Measurements from ENCODE around the gene SMIM34.
"Not testable (repeated sequence)": the region's sequence is repeated elsewhere in the genome, so short reads cannot be mapped to it uniquely, and the experiment has no call there.

Gene SMIM34, protein sequence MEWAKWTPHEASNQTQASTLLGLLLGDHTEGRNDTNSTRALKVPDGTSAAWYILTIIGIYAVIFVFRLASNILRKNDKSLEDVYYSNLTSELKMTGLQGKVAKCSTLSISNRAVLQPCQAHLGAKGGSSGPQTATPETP

DNA sequence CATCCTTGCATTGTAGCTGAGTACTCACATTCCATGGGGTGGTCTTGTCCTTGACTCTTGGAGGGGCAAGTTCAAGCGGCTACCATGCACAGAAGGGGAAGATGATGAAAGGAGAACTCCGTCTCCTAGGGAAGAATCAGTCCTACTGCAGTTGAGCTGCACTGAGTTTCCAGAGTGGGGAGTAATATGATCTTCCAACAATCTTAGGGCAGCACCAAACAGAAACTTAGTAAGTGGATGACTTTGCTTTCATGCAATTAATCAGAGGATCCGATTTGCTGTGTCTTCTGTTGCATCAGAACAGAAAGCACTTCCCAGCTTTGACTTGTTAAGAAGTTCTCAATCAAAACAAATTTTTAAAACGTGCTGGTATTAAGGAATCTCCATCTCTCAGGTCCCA, at the start of gene SMIM34:
Gene SMIM34 (minus strand): TSS at position 147 of the 400 bp plus-strand sequence. CDS start 112 bp downstream, at position 35.
- not testable (repeated sequence) for H3K9me3 ChIP-seq (ENCODE audit: control insufficient read depth in 2 of 2, low read length in 2 of 2); H3K27ac ChIP-seq (ENCODE audit: low read length); H3K4me1 ChIP-seq (ENCODE audit: control insufficient read depth, insufficient read depth, low read length); H3K27me3 ChIP-seq (ENCODE audit: control insufficient read depth in 1 of 2, insufficient read depth in 2 of 2, low read length in 2 of 2); H3K9ac ChIP-seq (ENCODE audit: low read length in 2 of 2); H3K36me3 ChIP-seq (ENCODE audit: control insufficient read depth in 2 of 2, insufficient read depth in 2 of 2, low read length in 2 of 2); H3K4me3 ChIP-seq (ENCODE audit: low read length in 2 of 2)

- not testable (repeated sequence) for H3K4me1 ChIP-seq (ENCODE audit: control insufficient read depth, insufficient read depth, low read length); H3K9me3 ChIP-seq (ENCODE audit: control insufficient read depth in 2 of 2, low read length in 2 of 2)
Measured at GRCh38 chr21:34467333-34467732, 43.6 kb upstream of the SMIM34 start.

GRCh38 chr21:34459426-34459825, 35.7 kb upstream of the SMIM34 start:
- H3K27me3 ChIP-seq (ENCODE audit: control insufficient read depth in 1 of 2, insufficient read depth in 2 of 2, low read length in 2 of 2); H3K36me3 ChIP-seq (ENCODE audit: control insufficient read depth in 2 of 2, insufficient read depth in 2 of 2, low read length in 2 of 2); H3K4me1 ChIP-seq (ENCODE audit: control insufficient read depth, insufficient read depth, low read length); H3K27ac ChIP-seq (ENCODE audit: low read length); H3K9me3 ChIP-seq (ENCODE audit: control insufficient read depth in 2 of 2, low read length in 2 of 2); H3K9ac ChIP-seq (ENCODE audit: low read length in 2 of 2); H3K4me3 ChIP-seq (ENCODE audit: low read length in 2 of 2): not testable (repeated sequence)

More at GRCh38 chr21:34467333-34467732, 43.6 kb upstream of the SMIM34 start:
- not testable (repeated sequence) for H3K27me3 ChIP-seq (ENCODE audit: control insufficient read depth in 1 of 2, insufficient read depth in 2 of 2, low read length in 2 of 2); H3K9ac ChIP-seq (ENCODE audit: low read length in 2 of 2); H3K36me3 ChIP-seq (ENCODE audit: control insufficient read depth in 2 of 2, insufficient read depth in 2 of 2, low read length in 2 of 2); H3K27ac ChIP-seq (ENCODE audit: low read length); H3K4me3 ChIP-seq (ENCODE audit: low read length in 2 of 2)

DNA sequence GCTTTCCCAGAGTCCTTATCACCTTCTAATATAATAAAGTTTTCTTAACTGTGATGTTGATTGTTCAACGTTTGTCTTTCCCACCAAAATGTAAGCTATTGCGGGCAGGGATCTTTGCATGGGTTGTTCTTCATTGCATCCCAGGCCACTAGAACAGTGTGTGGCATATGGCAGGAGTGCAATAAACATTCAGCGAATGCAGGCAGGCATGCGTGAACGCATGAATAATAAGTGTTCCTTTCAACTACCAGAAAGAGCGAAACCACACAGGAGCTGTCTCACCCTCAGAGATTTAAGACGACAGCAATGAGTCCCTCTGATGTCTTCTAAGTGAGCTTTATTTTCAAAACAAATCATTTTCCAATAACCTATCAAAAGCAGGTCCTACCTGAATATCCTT, 34.5 kb upstream of the SMIM34 start:
- H3K9me3 ChIP-seq (ENCODE audit: control insufficient read depth in 2 of 2, low read length in 2 of 2); H3K9ac ChIP-seq (ENCODE audit: low read length in 2 of 2); H3K4me3 ChIP-seq (ENCODE audit: low read length in 2 of 2); H3K4me1 ChIP-seq (ENCODE audit: control insufficient read depth, insufficient read depth, low read length); H3K27me3 ChIP-seq (ENCODE audit: control insufficient read depth in 1 of 2, insufficient read depth in 2 of 2, low read length in 2 of 2); H3K27ac ChIP-seq (ENCODE audit: low read length); H3K36me3 ChIP-seq (ENCODE audit: control insufficient read depth in 2 of 2, insufficient read depth in 2 of 2, low read length in 2 of 2): not testable (repeated sequence)

DNA sequence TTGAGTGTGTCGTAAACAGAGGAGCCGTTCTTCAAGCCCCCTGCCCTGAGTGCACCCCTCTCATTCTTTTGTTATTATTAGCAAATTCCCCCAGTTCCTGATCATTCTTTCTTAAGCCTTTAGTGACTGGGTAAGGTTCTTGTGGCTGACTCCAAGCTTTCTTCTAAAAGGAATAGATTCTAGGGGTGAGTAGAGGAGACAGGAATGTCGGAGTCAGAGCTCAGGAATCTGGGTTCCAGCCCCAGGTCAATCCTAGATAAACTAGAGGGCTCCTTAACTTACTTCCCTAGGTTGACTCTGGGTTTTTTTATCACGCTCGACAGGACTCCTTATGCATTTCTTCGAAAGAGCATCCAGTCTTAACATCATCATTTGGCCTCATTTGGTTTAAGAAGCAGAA, 32.4 kb upstream of the SMIM34 start:
- not testable (repeated sequence) for H3K36me3 ChIP-seq (ENCODE audit: control insufficient read depth in 2 of 2, insufficient read depth in 2 of 2, low read length in 2 of 2); H3K4me3 ChIP-seq (ENCODE audit: low read length in 2 of 2); H3K4me1 ChIP-seq (ENCODE audit: control insufficient read depth, insufficient read depth, low read length); H3K9me3 ChIP-seq (ENCODE audit: control insufficient read depth in 2 of 2, low read length in 2 of 2); H3K27me3 ChIP-seq (ENCODE audit: control insufficient read depth in 1 of 2, insufficient read depth in 2 of 2, low read length in 2 of 2); H3K9ac ChIP-seq (ENCODE audit: low read length in 2 of 2); H3K27ac ChIP-seq (ENCODE audit: low read length)

- H3K4me1 ChIP-seq (ENCODE audit: control insufficient read depth, insufficient read depth, low read length); H3K4me3 ChIP-seq (ENCODE audit: low read length in 2 of 2); H3K9me3 ChIP-seq (ENCODE audit: control insufficient read depth in 2 of 2, low read length in 2 of 2); H3K9ac ChIP-seq (ENCODE audit: low read length in 2 of 2); H3K27ac ChIP-seq (ENCODE audit: low read length); H3K27me3 ChIP-seq (ENCODE audit: control insufficient read depth in 1 of 2, insufficient read depth in 2 of 2, low read length in 2 of 2); H3K36me3 ChIP-seq (ENCODE audit: control insufficient read depth in 2 of 2, insufficient read depth in 2 of 2, low read length in 2 of 2): not testable (repeated sequence)
Measured at GRCh38 chr21:34455628-34456027, 31.9 kb upstream of the SMIM34 start.

DNA sequence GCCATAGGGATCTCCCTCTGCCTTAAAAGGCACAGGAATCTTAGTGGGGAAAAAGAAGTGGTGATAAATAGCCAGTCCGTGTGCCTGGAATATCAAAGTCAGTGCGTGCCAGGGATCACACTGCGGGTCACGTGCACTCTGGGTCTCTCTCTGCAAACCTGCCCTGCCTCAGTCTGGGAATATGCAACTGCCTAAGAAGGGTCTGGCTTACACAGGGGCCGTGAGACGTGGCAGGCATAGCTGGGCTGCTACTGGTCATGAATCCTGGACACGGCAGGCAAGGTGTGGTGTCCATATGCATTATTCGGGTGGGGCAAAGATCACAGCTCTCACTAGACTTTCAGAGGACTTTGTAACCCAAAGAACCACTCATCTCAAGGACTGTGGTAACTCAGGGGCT, 23.3 kb upstream of the SMIM34 start:
- H3K4me1 ChIP-seq (ENCODE audit: control insufficient read depth, insufficient read depth, low read length); H3K9me3 ChIP-seq (ENCODE audit: control insufficient read depth in 2 of 2, low read length in 2 of 2); H3K27me3 ChIP-seq (ENCODE audit: control insufficient read depth in 1 of 2, insufficient read depth in 2 of 2, low read length in 2 of 2); H3K27ac ChIP-seq (ENCODE audit: low read length); H3K4me3 ChIP-seq (ENCODE audit: low read length in 2 of 2); H3K9ac ChIP-seq (ENCODE audit: low read length in 2 of 2); H3K36me3 ChIP-seq (ENCODE audit: control insufficient read depth in 2 of 2, insufficient read depth in 2 of 2, low read length in 2 of 2): not testable (repeated sequence)

GRCh38 chr21:34443486-34443885, 19.7 kb upstream of the SMIM34 start:
- H3K9ac ChIP-seq (ENCODE audit: low read length in 2 of 2); H3K36me3 ChIP-seq (ENCODE audit: control insufficient read depth in 2 of 2, insufficient read depth in 2 of 2, low read length in 2 of 2); H3K4me3 ChIP-seq (ENCODE audit: low read length in 2 of 2); H3K4me1 ChIP-seq (ENCODE audit: control insufficient read depth, insufficient read depth, low read length); H3K27ac ChIP-seq (ENCODE audit: low read length); H3K9me3 ChIP-seq (ENCODE audit: control insufficient read depth in 2 of 2, low read length in 2 of 2); H3K27me3 ChIP-seq (ENCODE audit: control insufficient read depth in 1 of 2, insufficient read depth in 2 of 2, low read length in 2 of 2): not testable (repeated sequence)

GRCh38 chr21:34429710-34430109, 6.0 kb upstream of the SMIM34 start:
- not testable (repeated sequence) for H3K27ac ChIP-seq (ENCODE audit: low read length); H3K9ac ChIP-seq (ENCODE audit: low read length in 2 of 2); H3K9me3 ChIP-seq (ENCODE audit: control insufficient read depth in 2 of 2, low read length in 2 of 2); H3K4me3 ChIP-seq (ENCODE audit: low read length in 2 of 2); H3K27me3 ChIP-seq (ENCODE audit: control insufficient read depth in 1 of 2, insufficient read depth in 2 of 2, low read length in 2 of 2); H3K36me3 ChIP-seq (ENCODE audit: control insufficient read depth in 2 of 2, insufficient read depth in 2 of 2, low read length in 2 of 2); H3K4me1 ChIP-seq (ENCODE audit: control insufficient read depth, insufficient read depth, low read length)

DNA sequence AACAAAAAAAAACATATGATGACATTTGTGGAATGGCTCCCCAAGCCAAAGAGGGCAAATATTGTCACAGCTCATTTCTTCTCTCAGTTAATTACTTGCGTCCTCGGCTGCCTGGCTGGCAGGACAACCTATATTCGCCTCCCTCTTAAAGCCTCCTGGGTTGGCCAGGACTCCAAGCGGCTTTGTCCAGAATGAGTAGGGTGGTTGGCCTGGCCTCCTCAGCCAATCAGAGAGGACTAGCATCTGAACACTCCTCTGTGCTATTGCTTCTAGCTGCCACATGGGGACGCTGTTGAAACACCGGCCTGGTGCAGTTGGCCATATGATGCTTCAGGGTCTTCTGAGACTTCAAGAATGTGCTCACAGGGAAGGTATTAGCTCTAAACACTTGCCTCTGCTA, 4.7 kb upstream of the SMIM34 start:
- H3K36me3 ChIP-seq (ENCODE audit: control insufficient read depth in 2 of 2, insufficient read depth in 2 of 2, low read length in 2 of 2); H3K9me3 ChIP-seq (ENCODE audit: control insufficient read depth in 2 of 2, low read length in 2 of 2); H3K9ac ChIP-seq (ENCODE audit: low read length in 2 of 2); H3K4me3 ChIP-seq (ENCODE audit: low read length in 2 of 2); H3K27ac ChIP-seq (ENCODE audit: low read length); H3K4me1 ChIP-seq (ENCODE audit: control insufficient read depth, insufficient read depth, low read length); H3K27me3 ChIP-seq (ENCODE audit: control insufficient read depth in 1 of 2, insufficient read depth in 2 of 2, low read length in 2 of 2): not testable (repeated sequence)

DNA sequence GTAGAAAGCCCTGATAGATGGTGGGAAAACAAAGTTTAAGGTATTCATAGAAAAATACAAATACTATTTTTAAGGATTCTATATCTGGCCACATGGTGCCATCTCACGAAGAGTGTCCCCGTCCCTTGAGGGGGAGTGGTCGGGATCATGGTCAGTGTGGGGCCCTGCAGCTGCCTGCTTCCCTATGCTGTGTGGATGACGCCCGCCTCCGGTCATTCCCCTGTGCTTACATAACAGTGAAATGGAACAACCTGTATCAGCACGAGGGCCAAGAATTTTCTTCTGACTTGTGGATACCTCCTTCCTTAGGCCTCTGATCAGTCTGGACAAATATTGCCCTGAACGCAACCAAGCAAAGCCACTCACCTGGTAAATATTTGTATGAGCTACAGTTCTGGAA, 3.6 kb upstream of the SMIM34 start:
- H3K9me3 ChIP-seq (ENCODE audit: control insufficient read depth in 2 of 2, low read length in 2 of 2); H3K4me1 ChIP-seq (ENCODE audit: control insufficient read depth, insufficient read depth, low read length); H3K27me3 ChIP-seq (ENCODE audit: control insufficient read depth in 1 of 2, insufficient read depth in 2 of 2, low read length in 2 of 2); H3K9ac ChIP-seq (ENCODE audit: low read length in 2 of 2); H3K36me3 ChIP-seq (ENCODE audit: control insufficient read depth in 2 of 2, insufficient read depth in 2 of 2, low read length in 2 of 2); H3K4me3 ChIP-seq (ENCODE audit: low read length in 2 of 2); H3K27ac ChIP-seq (ENCODE audit: low read length): not testable (repeated sequence)
